SK-N-MC (cell line): Measurements from ENCODE around the gene VWA3A.

ENCODE experiments used
- EZH2 ChIP-seq: fragments of 200-600 bp; sonication (generic); IDR thresholded peaks from one replicate; pipeline ENCODE4 v1.6.1; 2017; ENCODE audit warnings: antibody characterized with exemption
- FOXP2 ChIP-seq: optimal IDR thresholded peaks from 2 replicates; pipeline ENCODE3; 2011; ENCODE audit warnings: mild to moderate bottlenecking, moderate library complexity; ENCODE audit not compliant: insufficient read depth; ENCODE audit errors: extremely low read length, control extremely low read depth
- POLR2AphosphoS5 ChIP-seq: IDR thresholded peaks from 2 replicates; pipeline ENCODE4 v1.6.1; 2012; ENCODE audit warnings: mild to moderate bottlenecking, low read depth, low read length, borderline replicate concordance

DNA sequence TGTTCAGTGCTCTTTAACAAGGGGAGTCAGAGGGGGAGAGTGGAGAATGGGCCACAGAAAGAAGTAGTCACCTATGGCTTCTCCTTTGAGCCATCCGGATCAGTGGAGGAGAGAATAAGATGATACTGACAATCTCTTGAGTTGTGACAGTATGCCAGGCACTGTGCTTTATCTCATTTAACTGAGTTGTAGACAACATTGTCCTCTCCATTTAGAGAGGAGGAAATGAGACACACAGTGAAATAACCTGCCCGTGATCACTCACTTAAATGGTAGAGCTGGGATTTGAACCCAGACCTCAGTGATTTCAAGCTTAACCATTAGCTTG lies 95.9 kb downstream of the VWA3A start:
- TF ChIP-seq POLR2AphosphoS5 (no peak), EZH2 (no peak), FOXP2 (no peak)
